DOHH2 (cell line): Measurements from ENCODE around the gene DKK3.

ENCODE experiments used
- CTCF ChIP-seq: fragments of 200-600 bp; sonication (generic); IDR thresholded peaks from one replicate; pipeline ENCODE4 v1.5.1; 2014; ENCODE audit warnings: antibody characterized with exemption, mild to moderate bottlenecking, low read depth, low read length; ENCODE audit not compliant: poor library complexity, severe bottlenecking
- EZH2phosphoT487 ChIP-seq: fragments of 200-600 bp; sonication (generic); IDR thresholded peaks from 2 replicates; pipeline ENCODE4 v1.6.1; 2017; ENCODE audit warnings: borderline replicate concordance, mild to moderate bottlenecking, antibody characterized with exemption, low read length, moderate library complexity, mixed read lengths

DNA sequence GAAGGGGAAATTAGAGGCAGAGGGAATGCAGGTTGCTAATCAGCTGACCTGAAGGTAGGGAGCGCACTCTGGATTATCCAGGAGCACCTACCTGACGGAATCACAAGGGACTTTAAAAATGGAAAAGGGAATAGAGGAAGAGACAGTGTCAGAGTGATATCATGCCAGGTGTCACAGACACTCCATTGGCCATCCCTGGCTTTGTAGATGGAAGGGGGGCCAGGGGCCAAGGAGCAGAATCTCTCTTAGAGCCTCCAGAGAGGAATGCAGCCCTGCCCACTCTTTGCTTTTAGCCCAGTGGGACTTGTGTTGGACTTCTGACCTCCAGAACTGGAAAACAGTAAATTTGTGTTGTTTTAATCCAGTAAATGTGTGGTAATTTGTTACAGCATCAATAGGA is 37.9 kb downstream of the DKK3 start:
- TF ChIP-seq EZH2phosphoT487 (no peak), CTCF (no peak)
